ENCODE measurements around the gene LAT. TPM values are rescaled to one million over a fixed set of nuclear protein-coding genes. Genes with fewer than 3 reads are reported as not detected.
"Not testable (repeated sequence)": the region's sequence is repeated elsewhere in the genome, so short reads cannot be mapped to it uniquely, and the experiment has no call there.

LAT gene
- total RNA-seq, 1 donor: 1.9 TPM

DNA sequence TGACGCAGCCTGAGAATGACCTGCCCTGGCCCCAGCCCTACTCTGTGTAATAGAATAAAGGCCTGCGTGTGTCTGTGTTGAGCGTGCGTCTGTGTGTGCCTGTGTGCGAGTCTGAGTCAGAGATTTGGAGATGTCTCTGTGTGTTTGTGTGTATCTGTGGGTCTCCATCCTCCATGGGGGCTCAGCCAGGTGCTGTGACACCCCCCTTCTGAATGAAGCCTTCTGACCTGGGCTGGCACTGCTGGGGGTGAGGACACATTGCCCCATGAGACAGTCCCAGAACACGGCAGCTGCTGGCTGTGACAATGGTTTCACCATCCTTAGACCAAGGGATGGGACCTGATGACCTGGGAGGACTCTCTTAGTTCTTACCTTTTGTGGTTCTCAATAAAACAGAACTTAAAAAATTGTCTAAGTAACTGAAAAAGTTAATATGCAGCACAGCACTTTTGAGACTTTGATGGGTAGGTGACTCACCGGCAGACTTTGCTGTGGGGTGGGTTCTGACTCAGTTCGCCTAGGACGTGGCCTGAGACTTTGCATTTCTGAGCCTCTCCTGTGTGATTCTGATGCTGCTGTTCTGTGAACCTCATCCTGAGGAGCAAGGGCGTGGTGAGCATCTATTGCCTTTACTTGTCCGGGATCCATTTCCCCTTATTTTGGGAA, 5.7 kb downstream of the LAT start:
- DNase-seq (ENCODE audit: low read depth): no peak
- H3K4me3 ChIP-seq (ENCODE audit: low read depth, low read length): no peak overlapping the region
- TF ChIP-seq, protein P1, sequence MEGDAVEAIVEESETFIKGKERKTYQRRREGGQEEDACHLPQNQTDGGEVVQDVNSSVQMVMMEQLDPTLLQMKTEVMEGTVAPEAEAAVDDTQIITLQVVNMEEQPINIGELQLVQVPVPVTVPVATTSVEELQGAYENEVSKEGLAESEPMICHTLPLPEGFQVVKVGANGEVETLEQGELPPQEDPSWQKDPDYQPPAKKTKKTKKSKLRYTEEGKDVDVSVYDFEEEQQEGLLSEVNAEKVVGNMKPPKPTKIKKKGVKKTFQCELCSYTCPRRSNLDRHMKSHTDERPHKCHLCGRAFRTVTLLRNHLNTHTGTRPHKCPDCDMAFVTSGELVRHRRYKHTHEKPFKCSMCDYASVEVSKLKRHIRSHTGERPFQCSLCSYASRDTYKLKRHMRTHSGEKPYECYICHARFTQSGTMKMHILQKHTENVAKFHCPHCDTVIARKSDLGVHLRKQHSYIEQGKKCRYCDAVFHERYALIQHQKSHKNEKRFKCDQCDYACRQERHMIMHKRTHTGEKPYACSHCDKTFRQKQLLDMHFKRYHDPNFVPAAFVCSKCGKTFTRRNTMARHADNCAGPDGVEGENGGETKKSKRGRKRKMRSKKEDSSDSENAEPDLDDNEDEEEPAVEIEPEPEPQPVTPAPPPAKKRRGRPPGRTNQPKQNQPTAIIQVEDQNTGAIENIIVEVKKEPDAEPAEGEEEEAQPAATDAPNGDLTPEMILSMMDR (IDR thresholded peaks at IDR 0.05; ENCODE audit: insufficient read depth, low read length): no peak

GRCh38 chr16:28991687-28992086, 6.8 kb downstream of the LAT start:
- no peak for DNase-seq (ENCODE audit: low read depth)
- no peak overlapping the region for H3K4me3 ChIP-seq (ENCODE audit: low read depth, low read length)
- TF ChIP-seq, protein P1 (IDR thresholded peaks at IDR 0.05; ENCODE audit: insufficient read depth, low read length): no peak

DNA sequence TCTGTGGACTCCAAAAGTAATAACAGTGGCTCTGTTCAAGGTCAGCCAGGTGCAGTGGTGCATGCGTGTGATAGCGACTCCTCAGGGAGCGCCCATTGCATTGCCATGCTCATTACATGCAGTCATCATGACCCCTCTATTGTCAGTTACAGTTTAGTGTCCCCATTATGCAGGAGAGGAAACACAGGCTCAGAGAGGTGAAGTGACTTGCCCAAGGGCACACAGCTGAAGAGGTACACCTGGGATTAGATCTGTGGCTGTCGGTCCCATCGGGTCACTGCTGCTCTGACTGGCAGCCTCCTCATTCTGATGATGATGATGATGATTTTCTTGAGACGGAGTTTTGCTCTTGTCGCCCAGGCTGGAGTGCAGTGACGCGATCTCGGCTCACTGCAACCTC, 7.6 kb downstream of the LAT start:
- TF ChIP-seq, protein P1 (IDR thresholded peaks at IDR 0.05; ENCODE audit: insufficient read depth, low read length): no peak
- no peak overlapping the region for H3K4me3 ChIP-seq (ENCODE audit: low read depth, low read length)
- DNase-seq (ENCODE audit: low read depth): no peak

DNA sequence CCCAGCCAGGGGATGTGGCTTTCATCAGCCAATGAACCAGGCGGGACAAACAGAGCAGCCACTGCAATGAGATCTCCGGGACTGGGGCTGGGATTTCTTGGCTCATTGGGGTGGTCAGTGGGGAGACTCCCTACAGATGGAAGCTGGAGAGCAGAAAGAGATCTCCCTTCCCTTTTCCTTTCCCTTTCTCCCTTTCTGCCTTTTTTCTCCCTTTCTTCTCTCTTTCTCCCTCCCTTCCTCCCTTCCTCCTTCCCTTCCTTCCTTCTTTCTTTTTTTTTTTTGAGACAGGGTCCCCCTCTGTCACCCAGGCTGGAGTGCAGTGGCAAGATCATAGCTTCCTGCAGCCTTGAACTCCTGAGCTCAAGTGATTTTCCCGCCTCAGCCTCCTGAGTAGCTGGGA, 14.0 kb downstream of the LAT start:
- no peak for DNase-seq (ENCODE audit: low read depth)
- no peak overlapping the region for H3K4me3 ChIP-seq (ENCODE audit: low read depth, low read length)
- TF ChIP-seq, protein P1 (IDR thresholded peaks at IDR 0.05; ENCODE audit: insufficient read depth, low read length): no peak

GRCh38 chr16:28999577-28999976, 14.7 kb downstream of the LAT start:
- DNase-seq (ENCODE audit: low read depth): no peak
- TF ChIP-seq, protein P1 (IDR thresholded peaks at IDR 0.05; ENCODE audit: insufficient read depth, low read length): no peak
- H3K4me3 ChIP-seq (ENCODE audit: low read depth, low read length): no peak overlapping the region

- TF ChIP-seq, protein P1 (IDR thresholded peaks at IDR 0.05; ENCODE audit: insufficient read depth, low read length): no peak
- DNase-seq (ENCODE audit: low read depth): no peak
- no peak overlapping the region for H3K4me3 ChIP-seq (ENCODE audit: low read depth, low read length)
These were observed 15.2 kb downstream of the LAT start for GRCh38 chr16:29000019-29000418.

DNA sequence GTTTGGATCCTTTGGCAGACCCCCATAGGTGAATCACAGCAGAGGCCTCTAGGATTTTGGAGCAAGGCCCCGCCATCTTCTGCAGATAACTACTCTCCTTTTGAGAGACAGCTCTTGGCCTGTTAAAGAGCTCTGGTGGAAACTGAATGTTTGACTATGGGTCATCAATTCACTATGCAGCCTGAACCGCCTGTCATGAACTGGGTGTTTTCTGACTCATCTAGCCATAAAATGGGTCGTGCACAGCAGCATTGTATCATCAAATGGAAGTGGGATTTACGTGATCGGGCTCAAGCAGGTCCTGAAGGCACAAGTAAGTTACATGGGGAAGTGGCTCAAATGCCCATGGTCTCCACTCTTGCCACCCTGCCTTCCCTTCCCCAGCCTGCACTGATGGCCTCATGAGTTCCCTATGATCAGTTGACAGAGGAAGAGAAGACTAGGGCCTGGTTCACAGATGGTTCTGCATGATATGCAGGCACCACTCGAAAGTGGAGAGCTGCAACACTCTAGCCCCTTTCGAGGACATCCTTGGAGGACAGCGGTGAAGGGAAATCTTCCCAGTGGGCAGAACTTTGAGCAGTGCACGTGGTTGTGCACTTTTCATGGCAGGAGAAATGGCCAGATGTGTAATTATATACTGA, 19.8 kb downstream of the LAT start:
- not testable (repeated sequence) for H3K4me3 ChIP-seq (ENCODE audit: low read depth, low read length); DNase-seq (ENCODE audit: low read depth)
